Panc1 (cell line): ENCODE measurements around the gene SYNPO.

Source experiments
- POLR2AphosphoS5 ChIP-seq: IDR thresholded peaks from 2 replicates; pipeline ENCODE4 v1.6.1; 2012; ENCODE audit warnings: mild to moderate bottlenecking, low read depth, low read length, moderate library complexity
- SIN3A ChIP-seq: IDR thresholded peaks from 2 replicates; pipeline ENCODE4 v1.6.1; 2012; ENCODE audit warnings: low read depth, mild to moderate bottlenecking, low read length, moderate library complexity, borderline replicate concordance; ENCODE audit not compliant: insufficient read depth
- TCF7L2 ChIP-seq: IDR thresholded peaks from 2 replicates; pipeline ENCODE4 v1.6.1; 2011; ENCODE audit warnings: mild to moderate bottlenecking, low read depth, low read length, inconsistent platforms
- TF ChIP-seq, protein P1 (sequence below): fragments of 450-650 bp; IDR thresholded peaks from 2 replicates; pipeline ENCODE4 v1.5.1; 2017; ENCODE audit warnings: mild to moderate bottlenecking
- TF ChIP-seq, protein P2 (sequence below), 2 experiments: IDR thresholded peaks; 2 replicates each; pipeline ENCODE4 v1.6.1; 2011 to 2012; ENCODE audit warnings: low read depth in 2 of 2, control low read depth in 1 of 2, low read length in 1 of 2, mild to moderate bottlenecking in 1 of 2, moderate library complexity in 1 of 2; ENCODE audit not compliant: insufficient read depth in 1 of 2

DNA sequence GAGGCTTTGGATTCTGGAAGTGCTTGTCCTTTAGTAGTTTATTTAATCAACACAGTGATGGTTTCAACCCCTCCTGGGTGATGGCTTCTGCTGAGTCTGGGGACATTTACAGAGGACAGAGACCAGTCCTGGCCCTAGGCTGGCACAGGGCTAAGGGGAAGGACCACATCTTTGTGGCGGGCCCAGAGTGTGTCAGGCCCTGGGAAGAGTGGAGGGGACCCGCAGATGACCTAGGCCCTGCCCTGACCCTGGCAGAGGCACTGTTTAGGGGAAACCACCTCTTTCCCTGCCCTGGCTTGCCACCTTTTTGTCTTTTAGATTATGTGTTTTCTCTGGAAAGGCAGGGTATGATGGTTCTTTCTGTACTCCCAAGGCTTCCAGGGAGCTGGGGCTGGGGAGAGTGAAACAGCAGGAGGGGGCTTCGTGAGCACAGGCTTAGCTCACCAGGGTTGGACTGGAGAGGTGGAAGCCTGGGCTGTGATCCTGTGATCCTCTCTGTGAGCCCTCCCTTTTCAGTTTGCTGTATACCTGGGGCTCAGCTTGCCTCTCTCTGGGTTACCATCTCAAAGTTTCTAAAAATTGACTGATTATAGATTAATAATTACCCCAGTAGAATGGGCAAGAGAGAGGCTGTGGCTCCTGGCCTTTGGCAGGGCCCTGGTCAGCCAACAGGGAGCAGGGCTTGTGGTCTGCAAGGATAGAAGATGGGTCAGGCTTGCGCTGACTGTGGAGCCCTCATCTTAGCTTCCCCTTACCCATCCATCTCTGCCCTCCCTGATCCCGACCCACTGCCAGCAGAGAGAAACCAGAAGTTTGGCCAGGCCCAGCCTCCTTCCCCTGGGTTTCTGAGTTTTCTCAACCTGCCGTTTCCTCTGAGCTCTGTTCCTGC is 1.7 kb upstream of the SYNPO start:
- TF ChIP-seq, protein P1, sequence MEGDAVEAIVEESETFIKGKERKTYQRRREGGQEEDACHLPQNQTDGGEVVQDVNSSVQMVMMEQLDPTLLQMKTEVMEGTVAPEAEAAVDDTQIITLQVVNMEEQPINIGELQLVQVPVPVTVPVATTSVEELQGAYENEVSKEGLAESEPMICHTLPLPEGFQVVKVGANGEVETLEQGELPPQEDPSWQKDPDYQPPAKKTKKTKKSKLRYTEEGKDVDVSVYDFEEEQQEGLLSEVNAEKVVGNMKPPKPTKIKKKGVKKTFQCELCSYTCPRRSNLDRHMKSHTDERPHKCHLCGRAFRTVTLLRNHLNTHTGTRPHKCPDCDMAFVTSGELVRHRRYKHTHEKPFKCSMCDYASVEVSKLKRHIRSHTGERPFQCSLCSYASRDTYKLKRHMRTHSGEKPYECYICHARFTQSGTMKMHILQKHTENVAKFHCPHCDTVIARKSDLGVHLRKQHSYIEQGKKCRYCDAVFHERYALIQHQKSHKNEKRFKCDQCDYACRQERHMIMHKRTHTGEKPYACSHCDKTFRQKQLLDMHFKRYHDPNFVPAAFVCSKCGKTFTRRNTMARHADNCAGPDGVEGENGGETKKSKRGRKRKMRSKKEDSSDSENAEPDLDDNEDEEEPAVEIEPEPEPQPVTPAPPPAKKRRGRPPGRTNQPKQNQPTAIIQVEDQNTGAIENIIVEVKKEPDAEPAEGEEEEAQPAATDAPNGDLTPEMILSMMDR = no peak
- TF ChIP-seq POLR2AphosphoS5 (no peak), TCF7L2 (no peak), SIN3A (no peak)
- TF ChIP-seq, protein P2, sequence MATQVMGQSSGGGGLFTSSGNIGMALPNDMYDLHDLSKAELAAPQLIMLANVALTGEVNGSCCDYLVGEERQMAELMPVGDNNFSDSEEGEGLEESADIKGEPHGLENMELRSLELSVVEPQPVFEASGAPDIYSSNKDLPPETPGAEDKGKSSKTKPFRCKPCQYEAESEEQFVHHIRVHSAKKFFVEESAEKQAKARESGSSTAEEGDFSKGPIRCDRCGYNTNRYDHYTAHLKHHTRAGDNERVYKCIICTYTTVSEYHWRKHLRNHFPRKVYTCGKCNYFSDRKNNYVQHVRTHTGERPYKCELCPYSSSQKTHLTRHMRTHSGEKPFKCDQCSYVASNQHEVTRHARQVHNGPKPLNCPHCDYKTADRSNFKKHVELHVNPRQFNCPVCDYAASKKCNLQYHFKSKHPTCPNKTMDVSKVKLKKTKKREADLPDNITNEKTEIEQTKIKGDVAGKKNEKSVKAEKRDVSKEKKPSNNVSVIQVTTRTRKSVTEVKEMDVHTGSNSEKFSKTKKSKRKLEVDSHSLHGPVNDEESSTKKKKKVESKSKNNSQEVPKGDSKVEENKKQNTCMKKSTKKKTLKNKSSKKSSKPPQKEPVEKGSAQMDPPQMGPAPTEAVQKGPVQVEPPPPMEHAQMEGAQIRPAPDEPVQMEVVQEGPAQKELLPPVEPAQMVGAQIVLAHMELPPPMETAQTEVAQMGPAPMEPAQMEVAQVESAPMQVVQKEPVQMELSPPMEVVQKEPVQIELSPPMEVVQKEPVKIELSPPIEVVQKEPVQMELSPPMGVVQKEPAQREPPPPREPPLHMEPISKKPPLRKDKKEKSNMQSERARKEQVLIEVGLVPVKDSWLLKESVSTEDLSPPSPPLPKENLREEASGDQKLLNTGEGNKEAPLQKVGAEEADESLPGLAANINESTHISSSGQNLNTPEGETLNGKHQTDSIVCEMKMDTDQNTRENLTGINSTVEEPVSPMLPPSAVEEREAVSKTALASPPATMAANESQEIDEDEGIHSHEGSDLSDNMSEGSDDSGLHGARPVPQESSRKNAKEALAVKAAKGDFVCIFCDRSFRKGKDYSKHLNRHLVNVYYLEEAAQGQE (IDR thresholded peaks at IDR 0.05; ENCODE audit: insufficient read depth in 1 of 2, low read depth in 2 of 2, low read length in 1 of 2) = no peak
